WTC11 (cell line): ENCODE results near the gene RTN4. TPM values are rescaled to one million over a fixed set of nuclear protein-coding genes. Genes with fewer than 3 reads are reported as not detected.

Source experiments
- ATAC-seq: fragments of 200-7000 bp; cut with Tn5 transposase; 2 replicates; pipeline ENCODE4 v1.10.0; 2021; ENCODE audit warnings: mild to moderate bottlenecking, moderate library complexity
- CTCF ChIA-PET: fragments of 300-600 bp; sonication (Branson Sonifier 250); formaldehyde crosslinking; loops from one replicate; lab custom pipeline; 2021; ENCODE audit warnings: antibody characterized with exemption; lab: Charles Lee
- POLR2A ChIA-PET: fragments of 350-600 bp; sonication (Branson Sonifier 250); formaldehyde crosslinking; loops from one replicate; lab custom pipeline; 2021; ENCODE audit warnings: antibody characterized with exemption; lab: Charles Lee
- DNase-seq: peaks from one replicate; pipeline ENCODE4 v3.0.0; 2021; ENCODE audit warnings: low spot score
- H3K27ac Mint-ChIP-seq: 2 replicates; pipeline ENCODE4 v1.8.0; 2021; ENCODE audit warnings: mixed read lengths
- H3K27me3 Mint-ChIP-seq: 2 replicates; pipeline ENCODE4 v1.8.0; 2021; ENCODE audit warnings: low read depth, mild to moderate bottlenecking, moderate library complexity, mixed read lengths
- H3K36me3 Mint-ChIP-seq: 2 replicates; pipeline ENCODE4 v1.8.0; 2021; ENCODE audit warnings: mixed read lengths
- H3K4me1 Mint-ChIP-seq: 2 replicates; pipeline ENCODE4 v1.8.0; 2022; ENCODE audit warnings: mixed read lengths
- H3K4me3 Mint-ChIP-seq: 2 replicates; pipeline ENCODE4 v1.8.0; 2021; ENCODE audit warnings: mild to moderate bottlenecking, moderate library complexity, mixed read lengths
- H3K9me3 Mint-ChIP-seq: 2 replicates; pipeline ENCODE4 v1.8.0; 2021; ENCODE audit warnings: mixed read lengths
- MXD4 ChIP-seq: fragments of 250-450 bp; sonication (Bioruptor Pico); IDR thresholded peaks from 2 replicates; pipeline ENCODE4 v1.8.0; 2021; ENCODE audit warnings: mild to moderate bottlenecking, moderate library complexity, borderline replicate concordance
- MYBL2 ChIP-seq: sonication (generic); formaldehyde crosslinking; IDR thresholded peaks from 2 replicates; pipeline ENCODE4 v1.8.1; 2023; ENCODE audit warnings: mild to moderate bottlenecking, moderate library complexity, missing genetic modification reagents
- RELA ChIP-seq: sonication (generic); formaldehyde crosslinking; IDR thresholded peaks from 2 replicates; pipeline ENCODE4 v1.8.1; 2022; ENCODE audit warnings: missing genetic modification reagents, mild to moderate bottlenecking, borderline replicate concordance
- RORB ChIP-seq: fragments of 250-450 bp; sonication (Bioruptor Pico); IDR thresholded peaks from 2 replicates; pipeline ENCODE4 v1.9.0; 2021; ENCODE audit warnings: mild to moderate bottlenecking
- SP1 ChIP-seq: sonication (generic); formaldehyde crosslinking; conservative IDR thresholded peaks from 2 replicates; pipeline ENCODE4 v1.8.1; 2022; ENCODE audit warnings: missing genetic modification reagents
- ZBTB21 ChIP-seq: sonication (generic); formaldehyde crosslinking; IDR thresholded peaks from 2 replicates; pipeline ENCODE4 v1.8.1; 2023; ENCODE audit warnings: mild to moderate bottlenecking, missing genetic modification reagents, borderline replicate concordance
- ZNF263 ChIP-seq: sonication (generic); formaldehyde crosslinking; IDR thresholded peaks from 2 replicates; pipeline ENCODE4 v1.8.1; 2022; ENCODE audit warnings: low read depth, mild to moderate bottlenecking, moderate library complexity, missing genetic modification reagents
- total RNA-seq: library from RNA; stranded (reverse); gene quantifications from 3 replicates; pipeline ENCODE4 v1.2.3, GENCODE V29; 2021
- TF ChIP-seq, protein P1 (sequence below): fragments of 200-600 bp; IDR thresholded peaks from 2 replicates; pipeline ENCODE4 v1.8.0; 2022; ENCODE audit warnings: antibody characterized with exemption
- TF ChIP-seq, protein P2 (sequence below): sonication (generic); formaldehyde crosslinking; IDR thresholded peaks from 2 replicates; pipeline ENCODE4 v1.8.1; 2023; ENCODE audit warnings: mild to moderate bottlenecking, missing genetic modification reagents
- TF ChIP-seq, protein P3 (sequence below): sonication (generic); formaldehyde crosslinking; IDR thresholded peaks from 2 replicates; pipeline ENCODE4 v1.8.0; 2022; ENCODE audit warnings: missing genetic modification reagents
- TF ChIP-seq, protein P4 (sequence below): sonication (generic); formaldehyde crosslinking; IDR thresholded peaks from 2 replicates; pipeline ENCODE4 v1.8.1; 2023; ENCODE audit warnings: mild to moderate bottlenecking, moderate library complexity, missing genetic modification reagents
- TF ChIP-seq, protein P5 (sequence below): fragments of 250-450 bp; sonication (Bioruptor Pico); IDR thresholded peaks from 2 replicates; pipeline ENCODE4 v1.9.0; 2021; ENCODE audit warnings: mild to moderate bottlenecking

Gene RTN4
- total RNA-seq, 1 experiment from 2014 or later, result 202 TPM

DNA sequence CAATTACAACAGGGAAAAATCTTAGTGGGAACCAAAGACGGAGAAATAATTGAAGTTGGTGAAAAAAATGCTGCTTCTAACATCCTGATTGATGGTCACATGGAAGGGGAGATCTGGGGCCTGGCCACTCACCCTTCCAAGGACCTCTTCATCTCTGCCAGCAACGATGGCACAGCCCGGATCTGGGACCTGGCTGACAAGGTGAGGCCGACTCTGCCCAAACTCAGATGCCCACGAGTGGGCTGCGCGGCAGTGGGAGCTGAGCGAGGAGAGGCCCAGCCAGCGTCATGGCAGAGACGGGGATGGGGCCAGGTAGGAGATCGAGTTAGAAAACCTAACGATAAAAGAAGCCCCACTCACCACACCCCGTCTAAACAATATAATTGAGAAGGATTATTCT, 87.7 kb downstream of the RTN4 start (continued):
- TF ChIP-seq, protein P1, sequence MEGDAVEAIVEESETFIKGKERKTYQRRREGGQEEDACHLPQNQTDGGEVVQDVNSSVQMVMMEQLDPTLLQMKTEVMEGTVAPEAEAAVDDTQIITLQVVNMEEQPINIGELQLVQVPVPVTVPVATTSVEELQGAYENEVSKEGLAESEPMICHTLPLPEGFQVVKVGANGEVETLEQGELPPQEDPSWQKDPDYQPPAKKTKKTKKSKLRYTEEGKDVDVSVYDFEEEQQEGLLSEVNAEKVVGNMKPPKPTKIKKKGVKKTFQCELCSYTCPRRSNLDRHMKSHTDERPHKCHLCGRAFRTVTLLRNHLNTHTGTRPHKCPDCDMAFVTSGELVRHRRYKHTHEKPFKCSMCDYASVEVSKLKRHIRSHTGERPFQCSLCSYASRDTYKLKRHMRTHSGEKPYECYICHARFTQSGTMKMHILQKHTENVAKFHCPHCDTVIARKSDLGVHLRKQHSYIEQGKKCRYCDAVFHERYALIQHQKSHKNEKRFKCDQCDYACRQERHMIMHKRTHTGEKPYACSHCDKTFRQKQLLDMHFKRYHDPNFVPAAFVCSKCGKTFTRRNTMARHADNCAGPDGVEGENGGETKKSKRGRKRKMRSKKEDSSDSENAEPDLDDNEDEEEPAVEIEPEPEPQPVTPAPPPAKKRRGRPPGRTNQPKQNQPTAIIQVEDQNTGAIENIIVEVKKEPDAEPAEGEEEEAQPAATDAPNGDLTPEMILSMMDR, result no peak
- TF ChIP-seq, all 79 proteins: peak for 0

DNA sequence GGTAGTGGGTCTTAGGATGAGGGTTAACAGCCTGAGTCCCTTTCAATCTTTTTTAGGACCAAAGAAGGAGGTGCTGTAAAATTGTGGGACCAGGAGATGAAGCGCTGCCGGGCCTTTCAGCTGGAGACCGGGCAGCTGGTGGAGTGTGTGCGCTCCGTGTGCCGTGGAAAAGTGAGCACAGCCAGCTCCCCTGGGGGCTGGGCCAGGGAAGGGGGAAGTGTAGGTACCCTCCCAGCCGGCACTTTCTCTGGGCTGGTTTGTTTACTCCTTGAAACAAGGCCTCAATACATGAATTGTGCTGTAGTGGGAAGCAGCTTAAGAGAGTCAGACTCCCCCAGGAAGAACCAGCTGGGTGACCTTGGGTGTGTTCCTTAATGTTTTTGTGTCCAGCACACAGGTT, 90.1 kb downstream of the RTN4 start:
- ChIA-PET CTCF (interaction anchor here (1.0 kb wide), 1 partner anchor 11 kb away, joined by 3 read pairs; no protein-coding TSS in a partner anchor), POLR2A (no interaction called here)
- peaks cover 2% of the 10 kb centered on the region; the same call in 1 of the 2 replicates for H3K36me3 Mint-ChIP-seq
- H3K27ac Mint-ChIP-seq, result no peak overlapping the region
- TF ChIP-seq, protein P2, sequence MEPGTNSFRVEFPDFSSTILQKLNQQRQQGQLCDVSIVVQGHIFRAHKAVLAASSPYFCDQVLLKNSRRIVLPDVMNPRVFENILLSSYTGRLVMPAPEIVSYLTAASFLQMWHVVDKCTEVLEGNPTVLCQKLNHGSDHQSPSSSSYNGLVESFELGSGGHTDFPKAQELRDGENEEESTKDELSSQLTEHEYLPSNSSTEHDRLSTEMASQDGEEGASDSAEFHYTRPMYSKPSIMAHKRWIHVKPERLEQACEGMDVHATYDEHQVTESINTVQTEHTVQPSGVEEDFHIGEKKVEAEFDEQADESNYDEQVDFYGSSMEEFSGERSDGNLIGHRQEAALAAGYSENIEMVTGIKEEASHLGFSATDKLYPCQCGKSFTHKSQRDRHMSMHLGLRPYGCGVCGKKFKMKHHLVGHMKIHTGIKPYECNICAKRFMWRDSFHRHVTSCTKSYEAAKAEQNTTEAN, result no peak
- TF ChIP-seq, protein P3, sequence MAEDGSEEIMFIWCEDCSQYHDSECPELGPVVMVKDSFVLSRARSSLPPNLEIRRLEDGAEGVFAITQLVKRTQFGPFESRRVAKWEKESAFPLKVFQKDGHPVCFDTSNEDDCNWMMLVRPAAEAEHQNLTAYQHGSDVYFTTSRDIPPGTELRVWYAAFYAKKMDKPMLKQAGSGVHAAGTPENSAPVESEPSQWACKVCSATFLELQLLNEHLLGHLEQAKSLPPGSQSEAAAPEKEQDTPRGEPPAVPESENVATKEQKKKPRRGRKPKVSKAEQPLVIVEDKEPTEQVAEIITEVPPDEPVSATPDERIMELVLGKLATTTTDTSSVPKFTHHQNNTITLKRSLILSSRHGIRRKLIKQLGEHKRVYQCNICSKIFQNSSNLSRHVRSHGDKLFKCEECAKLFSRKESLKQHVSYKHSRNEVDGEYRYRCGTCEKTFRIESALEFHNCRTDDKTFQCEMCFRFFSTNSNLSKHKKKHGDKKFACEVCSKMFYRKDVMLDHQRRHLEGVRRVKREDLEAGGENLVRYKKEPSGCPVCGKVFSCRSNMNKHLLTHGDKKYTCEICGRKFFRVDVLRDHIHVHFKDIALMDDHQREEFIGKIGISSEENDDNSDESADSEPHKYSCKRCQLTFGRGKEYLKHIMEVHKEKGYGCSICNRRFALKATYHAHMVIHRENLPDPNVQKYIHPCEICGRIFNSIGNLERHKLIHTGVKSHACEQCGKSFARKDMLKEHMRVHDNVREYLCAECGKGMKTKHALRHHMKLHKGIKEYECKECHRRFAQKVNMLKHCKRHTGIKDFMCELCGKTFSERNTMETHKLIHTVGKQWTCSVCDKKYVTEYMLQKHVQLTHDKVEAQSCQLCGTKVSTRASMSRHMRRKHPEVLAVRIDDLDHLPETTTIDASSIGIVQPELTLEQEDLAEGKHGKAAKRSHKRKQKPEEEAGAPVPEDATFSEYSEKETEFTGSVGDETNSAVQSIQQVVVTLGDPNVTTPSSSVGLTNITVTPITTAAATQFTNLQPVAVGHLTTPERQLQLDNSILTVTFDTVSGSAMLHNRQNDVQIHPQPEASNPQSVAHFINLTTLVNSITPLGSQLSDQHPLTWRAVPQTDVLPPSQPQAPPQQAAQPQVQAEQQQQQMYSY (CRISPR knock-in tag), result no peak
- DNase-seq (no peak), ATAC-seq (no peak)
- H3K27me3 Mint-ChIP-seq, result no peaks in the 10 kb centered on the region
- H3K9me3 Mint-ChIP-seq, result no peaks in the 10 kb centered on the region; the same call in 1 of the 2 replicates
- H3K4me1 Mint-ChIP-seq, result peaks cover 33% of the 10 kb centered on the region
- H3K4me3 Mint-ChIP-seq, result no peak overlapping the region

DNA sequence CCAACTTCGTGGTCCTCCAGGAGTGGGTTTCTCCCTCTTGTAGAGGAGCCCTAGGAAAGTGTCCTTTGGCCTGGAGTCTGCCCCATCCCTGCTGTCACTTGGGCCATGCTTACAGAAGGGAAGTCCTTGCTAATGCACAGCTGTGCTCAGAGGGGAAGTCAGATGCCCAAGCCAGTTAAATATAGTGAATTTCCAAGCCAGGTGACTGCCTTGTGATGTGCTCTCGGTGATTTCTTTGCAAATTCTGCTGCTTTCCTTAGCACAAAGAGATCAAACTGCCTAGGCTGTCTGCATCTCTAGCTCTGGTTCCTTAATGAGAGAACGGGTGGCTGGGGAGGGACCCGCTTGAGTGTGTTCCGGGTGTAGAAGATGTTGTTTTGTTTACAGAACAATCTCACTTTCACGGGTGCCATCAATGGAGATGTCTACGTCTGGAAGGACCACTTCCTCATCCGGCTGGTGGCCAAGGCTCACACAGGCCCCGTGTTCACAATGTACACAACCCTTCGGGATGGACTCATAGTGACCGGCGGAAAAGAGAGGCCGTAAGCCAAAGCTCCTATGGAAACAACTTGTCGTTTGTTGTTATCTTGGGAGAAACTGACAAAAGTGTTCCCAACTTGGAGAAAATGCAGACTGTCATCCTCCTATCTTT, 91.4 kb downstream of the RTN4 start:
- TF ChIP-seq MXD4 (CRISPR knock-in tag) (no peak), MYBL2 (no peak), RELA (CRISPR knock-in tag) (no peak), SP1 (CRISPR knock-in tag) (no peak), ZBTB21 (no peak), ZNF263 (CRISPR knock-in tag) (no peak), RORB (no peak)
- TF ChIP-seq, protein P4, sequence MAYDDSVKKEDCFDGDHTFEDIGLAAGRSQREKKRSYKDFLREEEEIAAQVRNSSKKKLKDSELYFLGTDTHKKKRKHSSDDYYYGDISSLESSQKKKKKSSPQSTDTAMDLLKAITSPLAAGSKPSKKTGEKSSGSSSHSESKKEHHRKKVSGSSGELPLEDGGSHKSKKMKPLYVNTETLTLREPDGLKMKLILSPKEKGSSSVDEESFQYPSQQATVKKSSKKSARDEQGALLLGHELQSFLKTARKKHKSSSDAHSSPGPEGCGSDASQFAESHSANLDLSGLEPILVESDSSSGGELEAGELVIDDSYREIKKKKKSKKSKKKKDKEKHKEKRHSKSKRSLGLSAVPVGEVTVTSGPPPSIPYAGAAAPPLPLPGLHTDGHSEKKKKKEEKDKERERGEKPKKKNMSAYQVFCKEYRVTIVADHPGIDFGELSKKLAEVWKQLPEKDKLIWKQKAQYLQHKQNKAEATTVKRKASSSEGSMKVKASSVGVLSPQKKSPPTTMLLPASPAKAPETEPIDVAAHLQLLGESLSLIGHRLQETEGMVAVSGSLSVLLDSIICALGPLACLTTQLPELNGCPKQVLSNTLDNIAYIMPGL (CRISPR knock-in tag), result no peak
- TF ChIP-seq, protein P5, sequence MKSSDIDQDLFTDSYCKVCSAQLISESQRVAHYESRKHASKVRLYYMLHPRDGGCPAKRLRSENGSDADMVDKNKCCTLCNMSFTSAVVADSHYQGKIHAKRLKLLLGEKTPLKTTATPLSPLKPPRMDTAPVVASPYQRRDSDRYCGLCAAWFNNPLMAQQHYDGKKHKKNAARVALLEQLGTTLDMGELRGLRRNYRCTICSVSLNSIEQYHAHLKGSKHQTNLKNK, result no peak
- TF ChIP-seq, protein P3 (CRISPR knock-in tag), result no peak
- no peak for ATAC-seq

More for the DNA sequence above, 91.4 kb downstream of the RTN4 start:
- Mint-ChIP-seq H3K27ac (no peak overlapping the region), H3K4me3 (no peak overlapping the region), H3K36me3 (peaks cover 2% of the 10 kb centered on the region; the same call in 1 of the 2 replicates), H3K9me3 (no peaks in the 10 kb centered on the region; the same call in 1 of the 2 replicates), H3K27me3 (no peaks in the 10 kb centered on the region), H3K4me1 (peaks cover 20% of the 10 kb centered on the region)
- CTCF ChIA-PET, result no interaction called here
- no peak for DNase-seq
- POLR2A ChIA-PET, result no interaction called here
